ENCODE measurements around the gene UVSSA. TPM values are rescaled to one million over a fixed set of nuclear protein-coding genes. Genes with fewer than 3 reads are reported as not detected.
A peak's percentile ranks its signal among the peaks of the same experiment; 100 is the strongest.

UVSSA gene
- total and polyA plus RNA-seq, 7 donors = 1.8 to 18.7 (median 8.7) TPM

- no peaks in the 10 kb centered on the region for H3K36me3 ChIP-seq
- H3K9me3 ChIP-seq = no peaks in the 10 kb centered on the region
- no peak for TF ChIP-seq POLR2AphosphoS5 (IDR thresholded peaks at IDR 0.05)
- TF ChIP-seq EP300 (IDR thresholded peaks at IDR 0.05) = no peak
- no peak for TF ChIP-seq POLR2A (IDR thresholded peaks at IDR 0.05)
- TF ChIP-seq, protein P1, sequence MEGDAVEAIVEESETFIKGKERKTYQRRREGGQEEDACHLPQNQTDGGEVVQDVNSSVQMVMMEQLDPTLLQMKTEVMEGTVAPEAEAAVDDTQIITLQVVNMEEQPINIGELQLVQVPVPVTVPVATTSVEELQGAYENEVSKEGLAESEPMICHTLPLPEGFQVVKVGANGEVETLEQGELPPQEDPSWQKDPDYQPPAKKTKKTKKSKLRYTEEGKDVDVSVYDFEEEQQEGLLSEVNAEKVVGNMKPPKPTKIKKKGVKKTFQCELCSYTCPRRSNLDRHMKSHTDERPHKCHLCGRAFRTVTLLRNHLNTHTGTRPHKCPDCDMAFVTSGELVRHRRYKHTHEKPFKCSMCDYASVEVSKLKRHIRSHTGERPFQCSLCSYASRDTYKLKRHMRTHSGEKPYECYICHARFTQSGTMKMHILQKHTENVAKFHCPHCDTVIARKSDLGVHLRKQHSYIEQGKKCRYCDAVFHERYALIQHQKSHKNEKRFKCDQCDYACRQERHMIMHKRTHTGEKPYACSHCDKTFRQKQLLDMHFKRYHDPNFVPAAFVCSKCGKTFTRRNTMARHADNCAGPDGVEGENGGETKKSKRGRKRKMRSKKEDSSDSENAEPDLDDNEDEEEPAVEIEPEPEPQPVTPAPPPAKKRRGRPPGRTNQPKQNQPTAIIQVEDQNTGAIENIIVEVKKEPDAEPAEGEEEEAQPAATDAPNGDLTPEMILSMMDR (IDR thresholded peaks at IDR 0.05) = no peak
- H3K27ac ChIP-seq = no peak overlapping the region
- DNase-seq = peak; percentile 49
- peaks cover 0 to 44% (median 33%) of the 10 kb centered on the region in 4 donors for H3K4me1 ChIP-seq
- H3K27me3 ChIP-seq = peaks cover 59 to 68% (median 63%) of the 10 kb centered on the region in 3 donors
- intact Hi-C loops (cut with DNase I) = no loop called here
- 44 to 48% methylated on average over 18 of the region's 18 CpGs for WGBS, 2 donors
- no peak overlapping the region for H3K4me3 ChIP-seq
These were observed 54.5 kb downstream of the UVSSA start for GRCh38 chr4:1401409-1402020.

GRCh38 chr4:1402021-1402515 lies 55.1 kb downstream of the UVSSA start:
- Histone ChIP-seq H3K4me3 (no peak overlapping the region), H3K36me3 (no peaks in the 10 kb centered on the region), H3K27ac (no peak overlapping the region), H3K9me3 (no peaks in the 10 kb centered on the region), H3K4me1 (peaks cover 0 to 49% (median 36%) of the 10 kb centered on the region in 4 donors), H3K27me3 (peaks cover 65 to 73% (median 68%) of the 10 kb centered on the region in 3 donors)
- DNase-seq = peak; percentile 38
- TF ChIP-seq POLR2AphosphoS5 (IDR thresholded peaks at IDR 0.05) (no peak), EP300 (IDR thresholded peaks at IDR 0.05) (no peak), POLR2A (IDR thresholded peaks at IDR 0.05) (no peak)
- TF ChIP-seq, protein P1 (IDR thresholded peaks at IDR 0.05) = no peak
- whole genome bisulfite sequencing, 2 donors = 16 to 21% methylated on average over 24 of the region's 24 CpGs
- intact Hi-C loops (cut with DNase I) = no loop called here

DNA sequence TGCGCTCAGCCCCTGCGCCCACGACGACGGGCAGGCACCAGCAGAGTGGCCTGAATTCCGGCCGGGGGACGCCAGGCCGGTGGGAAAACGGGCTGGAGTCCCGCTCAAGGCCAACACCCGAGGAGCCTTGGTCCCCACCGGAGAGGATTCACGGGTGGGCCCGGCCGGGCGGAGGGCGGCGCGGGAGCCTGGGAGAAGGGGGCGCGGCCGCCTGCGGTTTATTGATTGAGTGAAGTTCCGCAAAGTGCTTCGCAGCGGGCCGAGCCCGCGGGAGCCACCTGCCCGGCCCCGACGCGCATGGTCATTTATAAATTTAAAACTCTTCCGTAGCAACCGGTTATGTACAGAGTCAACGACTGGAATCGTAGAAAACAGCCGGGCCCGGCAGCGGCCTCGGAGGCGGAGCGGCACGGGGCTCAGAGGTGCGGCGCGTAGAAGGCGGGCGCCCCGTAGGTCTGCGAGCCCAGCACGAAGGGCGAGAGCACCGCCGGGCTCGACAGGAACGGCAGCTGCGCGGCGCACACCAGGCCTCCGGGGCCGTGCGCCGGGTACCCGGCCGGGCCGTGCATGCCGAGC lies 55.6 kb downstream of the UVSSA start:
- peak; percentile 56 for DNase-seq
- no peak for TF ChIP-seq POLR2AphosphoS5 (IDR thresholded peaks at IDR 0.05)
- intact Hi-C loops (cut with DNase I) = no loop called here
- Histone ChIP-seq H3K4me1 (peaks cover 0 to 53% (median 37%) of the 10 kb centered on the region in 4 donors), H3K27ac (no peak overlapping the region), H3K36me3 (no peaks in the 10 kb centered on the region), H3K4me3 (no peak overlapping the region), H3K27me3 (peaks cover 68 to 79% (median 74%) of the 10 kb centered on the region in 3 donors), H3K9me3 (no peaks in the 10 kb centered on the region)
- WGBS, 2 donors = 8 to 10% methylated on average over 69 of the region's 69 CpGs

GRCh38 chr4:1403177-1403583 lies 56.2 kb downstream of the UVSSA start:
- H3K27me3 ChIP-seq = peaks cover 74 to 84% (median 79%) of the 10 kb centered on the region in 3 donors
- H3K4me3 ChIP-seq = peak overlapping the region in 2 of 4 donors; percentile 5 to 31
- TF ChIP-seq, protein P1 (IDR thresholded peaks at IDR 0.05) = no peak
- no peak for TF ChIP-seq POLR2AphosphoS5 (IDR thresholded peaks at IDR 0.05)
- TF ChIP-seq POLR2A (IDR thresholded peaks at IDR 0.05) = no peak
- TF ChIP-seq EP300 (IDR thresholded peaks at IDR 0.05) = no peak
- DNase-seq = peak; percentile 41
- no peaks in the 10 kb centered on the region for H3K36me3 ChIP-seq
- whole genome bisulfite sequencing, 2 donors = 8 to 18% methylated on average over 58 of the region's 58 CpGs
- H3K4me1 ChIP-seq = peaks cover 0 to 57% (median 40%) of the 10 kb centered on the region in 4 donors
- H3K27ac ChIP-seq = no peak overlapping the region
- no peaks in the 10 kb centered on the region for H3K9me3 ChIP-seq
- intact Hi-C loops (cut with DNase I) = no loop called here

Data from sigmoid colon (tissue), 7 donors.